HepG2 (cell line): ENCODE data around the gene CD109. TPM values are rescaled to one million over a fixed set of nuclear protein-coding genes. Genes with fewer than 3 reads are reported as not detected.
A peak's percentile ranks its signal among the peaks of the same experiment; 100 is the strongest.

Experiments used
- ATAC-seq: fragments of 200-7000 bp; cut with Tn5 transposase; 3 replicates; pipeline ENCODE4 v1.9.1; 2020; ENCODE audit warnings: mild to moderate bottlenecking, moderate library complexity
- BruUV-seq: library from RNA; stranded (reverse); fragments of 400-500 nt; replicated peaks from 2 replicates; lab custom pipeline; 2021; lab: Mats Ljungman, UMichigan
- CTCF ChIA-PET: fragments of 300-600 bp; formaldehyde crosslinking; extraction: SDS; loops from one replicate; lab custom pipeline; 2021; ENCODE audit warnings: low total read pairs, inconsistent platforms, low intra/inter-chr PET ratio; lab: Yijun Ruan, JAX
- POLR2A ChIA-PET: fragments of 350-600 bp; sonication (Branson Sonifier 250); formaldehyde crosslinking; loops from one replicate; lab custom pipeline; 2020; ENCODE audit warnings: antibody characterized with exemption, inconsistent platforms; lab: Yijun Ruan, JAX
- DNase-seq: peaks from one replicate; pipeline ENCODE4 v3.0.0-alpha.2; 2015; ENCODE audit warnings: low spot score
- FAIRE-seq: peaks from 3 replicates; lab custom pipeline; 2011; peaks lifted over from hg19 to GRCh38; lab: Jason Lieb, UNC
- H2AFZ ChIP-seq: one replicate; pipeline ENCODE4 v1.6.1; 2011; ENCODE audit warnings: low read length, inconsistent platforms
- H3K27ac ChIP-seq: fragments of 300-600 bp; 3 replicates; pipeline ENCODE4 v1.8.0; 2011; ENCODE audit warnings: mixed run types, mild to moderate bottlenecking, mixed read lengths, low read length, inconsistent platforms; ENCODE audit not compliant: insufficient read depth; ENCODE audit errors: extremely low read length
- H3K27me3 ChIP-seq, 2 experiments: fragments of 200-600 bp in 1 of 2; 2 replicates in 1 of 2; 3 replicates in 1 of 2; pipeline versions ENCODE4 v1.6.0 to v1.8.0; 2011; ENCODE audit warnings: low read length in 2 of 2, mild to moderate bottlenecking in 2 of 2, moderate library complexity in 2 of 2, inconsistent platforms in 1 of 2; ENCODE audit not compliant: insufficient read depth in 2 of 2, control insufficient read depth in 1 of 2
- H3K36me3 ChIP-seq, 2 experiments: fragments of 200-600 bp in 1 of 2; replicated peaks in 1 of 2; 2 replicates in 1 of 2; 3 replicates in 1 of 2; pipeline versions ENCODE4 v1.5.1 to v1.8.0; 2011; ENCODE audit warnings: low read length in 2 of 2, inconsistent platforms in 1 of 2; ENCODE audit not compliant: insufficient read depth in 2 of 2, control insufficient read depth in 1 of 2
- H3K4me1 ChIP-seq: 2 replicates; pipeline ENCODE4 v1.5.1; 2012; ENCODE audit warnings: low read length, inconsistent platforms; ENCODE audit not compliant: insufficient read depth
- H3K4me2 ChIP-seq: 2 replicates; pipeline ENCODE4 v1.6.0; 2011; ENCODE audit warnings: low read depth, low read length, inconsistent platforms
- H3K4me3 ChIP-seq, 3 experiments: fragments of 200-600 bp in 1 of 3; sonication (generic), shearing (Covaris generic) in 1 of 3; replicated peaks in 1 of 3; 2 replicates each; pipeline ENCODE4 v1.5.1; 2011 to 2016; ENCODE audit warnings: low read length in 3 of 3, inconsistent platforms in 2 of 3, low read depth in 2 of 3, mild to moderate bottlenecking in 2 of 3, control low read depth in 1 of 3, mixed read lengths in 1 of 3; ENCODE audit not compliant: insufficient read depth in 1 of 3
- H3K79me2 ChIP-seq: one replicate; pipeline ENCODE4 v1.6.1; 2011; ENCODE audit warnings: low read length, inconsistent platforms; ENCODE audit not compliant: insufficient read depth
- H3K9ac ChIP-seq: 2 replicates; pipeline ENCODE4 v1.6.0; 2011; ENCODE audit warnings: mild to moderate bottlenecking, low read depth, low read length, inconsistent platforms; ENCODE audit not compliant: insufficient read depth
- H3K9me3 ChIP-seq: 2 replicates; pipeline ENCODE4 v1.5.1; 2012; ENCODE audit warnings: mild to moderate bottlenecking, low read length
- H4K20me1 ChIP-seq: 2 replicates; pipeline ENCODE4 v1.6.0; 2011; ENCODE audit warnings: inconsistent platforms, mild to moderate bottlenecking, low read length, moderate library complexity; ENCODE audit not compliant: insufficient read depth
- ATF7 ChIP-seq, 2 experiments: fragments of 450-650 bp in 1 of 2; sonication (generic) in 1 of 2; formaldehyde crosslinking in 1 of 2; IDR thresholded peaks; 2 replicates each; pipeline versions ENCODE4 v1.4.0 to v1.6.1; 2016 to 2020; ENCODE audit warnings: antibody characterized with exemption in 1 of 2, mild to moderate bottlenecking in 1 of 2, missing genetic modification reagents in 1 of 2
- CC2D1A ChIP-seq: sonication (generic); formaldehyde crosslinking; IDR thresholded peaks from 2 replicates; pipeline ENCODE4 v1.8.1; 2023; ENCODE audit warnings: mild to moderate bottlenecking, missing genetic modification reagents
- CHCHD3 ChIP-seq: sonication (generic); formaldehyde crosslinking; IDR thresholded peaks from 2 replicates; pipeline ENCODE4 v1.8.0; 2022; ENCODE audit warnings: mild to moderate bottlenecking, missing genetic modification reagents, moderate library complexity
- FLYWCH1 ChIP-seq: sonication (generic); formaldehyde crosslinking; IDR thresholded peaks from 2 replicates; pipeline ENCODE4 v1.8.1; 2023; ENCODE audit warnings: mild to moderate bottlenecking, missing genetic modification reagents
- GABPA ChIP-seq, 2 experiments: IDR thresholded peaks; 2 replicates each; pipeline ENCODE4 v1.6.1; 2011 to 2016; ENCODE audit warnings: low read depth in 2 of 2, low read length in 1 of 2, missing biosample characterization in 1 of 2, missing genetic modification characterization in 1 of 2
- ONECUT2 ChIP-seq: sonication (generic); formaldehyde crosslinking; IDR thresholded peaks from 2 replicates; pipeline ENCODE4 v1.4.0; 2020; ENCODE audit warnings: missing genetic modification reagents
- PRDM10 ChIP-seq: sonication (generic); formaldehyde crosslinking; IDR thresholded peaks from 2 replicates; pipeline ENCODE4 v1.4.0; 2020; ENCODE audit warnings: low read depth, missing genetic modification reagents
- SIN3A ChIP-seq: IDR thresholded peaks from 2 replicates; pipeline ENCODE4 v1.6.1; 2011; ENCODE audit warnings: low read depth, mild to moderate bottlenecking, control low read depth, low read length, borderline replicate concordance
- ZNF124 ChIP-seq: sonication (generic); formaldehyde crosslinking; IDR thresholded peaks from 2 replicates; pipeline ENCODE4 v1.4.0; 2020; ENCODE audit warnings: missing genetic modification reagents
- ZNF331 ChIP-seq: sonication (generic); formaldehyde crosslinking; IDR thresholded peaks from 2 replicates; pipeline ENCODE4 v1.4.0; 2020; ENCODE audit warnings: missing genetic modification reagents
- ZNF530 ChIP-seq: sonication (generic); formaldehyde crosslinking; IDR thresholded peaks from 2 replicates; pipeline ENCODE4 v1.5.0; 2020; ENCODE audit warnings: low read depth, mild to moderate bottlenecking, missing genetic modification reagents
- ZNF761 ChIP-seq: sonication (generic); formaldehyde crosslinking; conservative IDR thresholded peaks from 2 replicates; pipeline ENCODE4 v1.4.0; 2020; ENCODE audit warnings: mild to moderate bottlenecking, missing genetic modification reagents
- WGBS: methylation state at CpG from one replicate; pipeline ENCODE4 v1.1.6; 2017; ENCODE audit warnings: low lambda C conversion rate; 5-methylcytosine and 5-hydroxymethylcytosine counted together
- in situ Hi-C: cut with HindIII; loops from 2 replicates; pipeline ENCODE4 v1.10.0; 2017; ENCODE audit warnings: low pct_unique_long_range_greater_than_20kb; ENCODE audit not compliant: extremely low pct_ligation_motif_present
- intact Hi-C: fragments of 100-400 bp; cut with micrococcal nuclease; formaldehyde crosslinking; loops from one replicate; pipeline ENCODE4 v1.10.0; 2022; ENCODE audit not compliant: unreplicated experiment
- polyA plus RNA-seq, 8 experiments: library from polyadenylated mRNA; depleted of rRNA in 3 of 8; stranded (reverse) in 7 of 8; unstranded in 1 of 8; fragments of >200 nt; fragmentation: Illumina TruSeq in 4 of 8; extraction: Trizol in 4 of 8; gene quantifications; 2 replicates each; pipeline versions ENCODE4 v1.2.1 to v1.2.3, GENCODE V29; 2011 to 2016; ENCODE audit warnings: low read depth in 4 of 8, missing spikeins in 1 of 8, mixed read lengths in 1 of 8; ENCODE audit not compliant: insufficient read depth in 1 of 8
- total RNA-seq, 5 experiments: library from RNA; depleted of rRNA; stranded (reverse); fragments of >200 nt; fragmentation: Illumina TruSeq; extraction: Trizol; gene quantifications; 2 replicates each; pipeline ENCODE4 v1.2.3, GENCODE V29; 2016; ENCODE audit warnings: low read depth in 1 of 5
- TF ChIP-seq, protein P1 (sequence below): sonication (generic); formaldehyde crosslinking; IDR thresholded peaks from 2 replicates; pipeline ENCODE4 v1.9.0; 2022; ENCODE audit warnings: low read depth, missing genetic modification reagents

Gene CD109
- total and polyA plus RNA-seq, 2 of the 13 experiments (the other 11 are each of a cell fraction or from before 2014, with no cell fraction given), result 0.93 to 2.1 TPM

- FAIRE-seq, result no peak
- Histone ChIP-seq H3K4me2 (no peak overlapping the region), H3K9ac (no peak overlapping the region), H4K20me1 (no peaks in the 10 kb centered on the region), H3K27ac (no peak overlapping the region), H3K27me3 (no peaks in the 10 kb centered on the region; a peak in 1 of 5 replicates), H3K4me3 (no peak overlapping the region), H2AFZ (no peak overlapping the region), H3K4me1 (peaks cover 21% of the 10 kb centered on the region), H3K9me3 (no peaks in the 10 kb centered on the region), H3K79me2 (peaks cover 8% of the 10 kb centered on the region), H3K36me3 (no peaks in the 10 kb centered on the region)
- CTCF ChIA-PET, result no interaction called here
- no peak for DNase-seq
- in situ Hi-C loops, result no loop called here
- WGBS, result 97% methylated on average over 2 of the region's 2 CpGs
- TF ChIP-seq ATF7 (IDR thresholded peaks at IDR 0.05), result peak; percentile 88
- TF ChIP-seq ATF7 (CRISPR knock-in tag; IDR thresholded peaks at IDR 0.05), result no peak
- TF ChIP-seq, protein P1, sequence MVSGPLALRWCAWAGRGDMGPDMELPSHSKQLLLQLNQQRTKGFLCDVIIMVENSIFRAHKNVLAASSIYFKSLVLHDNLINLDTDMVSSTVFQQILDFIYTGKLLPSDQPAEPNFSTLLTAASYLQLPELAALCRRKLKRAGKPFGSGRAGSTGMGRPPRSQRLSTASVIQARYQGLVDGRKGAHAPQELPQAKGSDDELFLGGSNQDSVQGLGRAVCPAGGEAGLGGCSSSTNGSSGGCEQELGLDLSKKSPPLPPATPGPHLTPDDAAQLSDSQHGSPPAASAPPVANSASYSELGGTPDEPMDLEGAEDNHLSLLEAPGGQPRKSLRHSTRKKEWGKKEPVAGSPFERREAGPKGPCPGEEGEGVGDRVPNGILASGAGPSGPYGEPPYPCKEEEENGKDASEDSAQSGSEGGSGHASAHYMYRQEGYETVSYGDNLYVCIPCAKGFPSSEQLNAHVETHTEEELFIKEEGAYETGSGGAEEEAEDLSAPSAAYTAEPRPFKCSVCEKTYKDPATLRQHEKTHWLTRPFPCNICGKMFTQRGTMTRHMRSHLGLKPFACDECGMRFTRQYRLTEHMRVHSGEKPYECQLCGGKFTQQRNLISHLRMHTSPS (CRISPR knock-in tag), result no peak
- no peak for TF ChIP-seq ZNF530 (CRISPR knock-in tag)
- no peak for TF ChIP-seq ONECUT2 (CRISPR knock-in tag)
- ATAC-seq, result no peak
- no TSS peak for BruUV-seq
- intact Hi-C loops, result loop anchor here (10.0 kb wide), 1 partner anchor 878 kb away; no protein-coding TSS in a partner anchor
- POLR2A ChIA-PET, result no interaction called here
Observed at GRCh38 chr6:73656531-73657145, 39.4 kb upstream of the CD109 start.

- no peak overlapping the region for H2AFZ ChIP-seq
- no peak overlapping the region for H3K27ac ChIP-seq
- ChIA-PET CTCF (no interaction called here), POLR2A (no interaction called here)
- no peaks in the 10 kb centered on the region for H3K36me3 ChIP-seq
- WGBS, result 78% methylated on average over 3 of the region's 3 CpGs
- H3K9ac ChIP-seq, result no peak overlapping the region
- no peaks in the 10 kb centered on the region for H4K20me1 ChIP-seq
- ATAC-seq (no peak), DNase-seq (no peak), FAIRE-seq (no peak)
- peaks cover 16% of the 10 kb centered on the region for H3K4me1 ChIP-seq
- H3K4me2 ChIP-seq, result no peak overlapping the region
- H3K79me2 ChIP-seq, result peaks cover 3% of the 10 kb centered on the region
- H3K9me3 ChIP-seq, result no peaks in the 10 kb centered on the region
- no TSS peak for BruUV-seq
- intact Hi-C loops (loop anchor here (10.0 kb wide), 1 partner anchor 878 kb away; no protein-coding TSS in a partner anchor), in situ Hi-C loops (no loop called here)
- no peaks in the 10 kb centered on the region; a peak in 1 of 5 replicates for H3K27me3 ChIP-seq
- H3K4me3 ChIP-seq, result no peak overlapping the region
- TF ChIP-seq ZNF124 (no peak), ZNF331 (CRISPR knock-in tag) (no peak), CHCHD3 (CRISPR knock-in tag) (no peak), CC2D1A (CRISPR knock-in tag) (no peak), ZNF761 (CRISPR knock-in tag) (no peak), SIN3A (no peak), FLYWCH1 (no peak), GABPA (IDR thresholded peaks at IDR 0.05; ENCODE audit: low read depth, low read length) (no peak), GABPA (CRISPR knock-in tag; IDR thresholded peaks at IDR 0.05; ENCODE audit: low read depth) (no peak), PRDM10 (CRISPR knock-in tag) (no peak)
Observed at GRCh38 chr6:73657201-73657600, 38.8 kb upstream of the CD109 start.
